GM20000 (cell line): ENCODE results near the gene DDAH2.
A peak's percentile ranks its signal among the peaks of the same experiment; 100 is the strongest.

Experiments used
- DNase-seq: peaks from one replicate; pipeline ENCODE4 v3.0.0; 2012; ENCODE audit warnings: low spot score
- CTCF ChIP-seq: IDR thresholded peaks from 2 replicates; pipeline ENCODE4 v1.5.1; 2012; ENCODE audit warnings: mild to moderate bottlenecking, control low read depth; ENCODE audit errors: extremely low read depth, missing control alignments

DDAH2 gene

GRCh38 chr6:31741815-31742214 is 12.7 kb upstream of the DDAH2 start:
- DNase-seq: no peak
- TF ChIP-seq CTCF: no peak

- no peak for TF ChIP-seq CTCF
- DNase-seq: no peak
Observed at GRCh38 chr6:31740397-31741223, 11.5 kb upstream of the DDAH2 start.

GRCh38 chr6:31739639-31740396 is 10.7 kb upstream of the DDAH2 start, which contains the start of gene MSH5:
Gene MSH5, plus strand, starts transcription at chr6:31740005. Its CDS starts 462 bp downstream, at chr6:31740467.
- peak; percentile 95 for DNase-seq

GRCh38 chr6:31737991-31738979 is 9.2 kb upstream of the DDAH2 start:
- DNase-seq: peak; percentile 80
- TF ChIP-seq CTCF: no peak

More at GRCh38 chr6:31739639-31740396, 10.7 kb upstream of the DDAH2 start, which contains the start of gene MSH5:
- TF ChIP-seq CTCF: no peak

- no peak for TF ChIP-seq CTCF
- no peak for DNase-seq
Observed at GRCh38 chr6:31737315-31737990, 8.4 kb upstream of the DDAH2 start.

- DNase-seq: no peak
- no peak for TF ChIP-seq CTCF
Observed at GRCh38 chr6:31736768-31737314, 7.7 kb upstream of the DDAH2 start.
